Measurements from ENCODE around the gene CCDC40. TPM values are rescaled to one million over a fixed set of nuclear protein-coding genes. Genes with fewer than 3 reads are reported as not detected.

CCDC40 gene
- total and polyA plus RNA-seq, 2 of the 13 experiments (the other 11 are each of a cell fraction or from before 2014, with no cell fraction given): 4.1 to 5.5 TPM

- TF ChIP-seq FOXM1 (CRISPR knock-in tag; IDR thresholded peaks at IDR 0.05) (no peak), ATM (IDR thresholded peaks at IDR 0.05; ENCODE audit: borderline replicate concordance) (no peak), MLLT10 (CRISPR knock-in tag; IDR thresholded peaks at IDR 0.05) (no peak), ZNF24 (IDR thresholded peaks at IDR 0.05) (no peak), AKAP8 (CRISPR knock-in tag; IDR thresholded peaks at IDR 0.05) (0 out of 2 replicates have a peak, but pooled peaks have one; percentile 30), ZNF232 (CRISPR knock-in tag; IDR thresholded peaks at IDR 0.05; ENCODE audit: borderline replicate concordance) (0 out of 2 replicates have a peak, but pooled peaks have one; percentile 33), ZNF33B (CRISPR knock-in tag; IDR thresholded peaks at IDR 0.05) (no peak), ZNF234 (CRISPR knock-in tag; conservative IDR thresholded peaks at IDR 0.05) (no peak), ZBTB10 (CRISPR knock-in tag; IDR thresholded peaks at IDR 0.05; ENCODE audit: borderline replicate concordance) (0 out of 2 replicates have a peak, but pooled peaks have one; percentile 30), CHD2 (IDR thresholded peaks at IDR 0.05; ENCODE audit: low read depth, low read length) (no peak), ZNF670 (CRISPR knock-in tag; IDR thresholded peaks at IDR 0.05; ENCODE audit: borderline replicate concordance) (0 out of 2 replicates have a peak, but pooled peaks have one; percentile 49), ONECUT2 (CRISPR knock-in tag; IDR thresholded peaks at IDR 0.05) (no peak), ZNF614 (CRISPR knock-in tag; IDR thresholded peaks at IDR 0.05; ENCODE audit: borderline replicate concordance) (no peak), RNF2 (conservative IDR thresholded peaks at IDR 0.05; ENCODE audit: low read depth) (no peak), HMG20B (CRISPR knock-in tag; conservative IDR thresholded peaks at IDR 0.05) (no peak), ZNF354B (CRISPR knock-in tag; IDR thresholded peaks at IDR 0.05) (no peak), SCMH1 (CRISPR knock-in tag; IDR thresholded peaks at IDR 0.05; ENCODE audit: borderline replicate concordance) (no peak), ZBED4 (CRISPR knock-in tag; IDR thresholded peaks at IDR 0.05; ENCODE audit: borderline replicate concordance) (no peak), GZF1 (CRISPR knock-in tag; IDR thresholded peaks at IDR 0.05) (no peak), ZNF770 (CRISPR knock-in tag; IDR thresholded peaks at IDR 0.05) (0 out of 2 replicates have a peak, but pooled peaks have one; percentile 24), ZNF660 (CRISPR knock-in tag; IDR thresholded peaks at IDR 0.05; ENCODE audit: borderline replicate concordance, low read depth) (no peak), PHF8 (CRISPR knock-in tag; IDR thresholded peaks at IDR 0.05) (no peak)
Measured at GRCh38 chr17:80034791-80035686, 1.4 kb upstream of the CCDC40 start (continued).
